Measurements from ENCODE around the gene ARMC2.
"Not testable (repeated sequence)": the region's sequence is repeated elsewhere in the genome, so short reads cannot be mapped to it uniquely, and the experiment has no call there.

Gene ARMC2

GRCh38 chr6:108848116-108848868 is at the start of gene ARMC2:
Gene ARMC2 (plus strand): TSS chr6:108848422. CDS start chr6:108854268, 5,846 bp downstream.
- DNase-seq = peak; percentile 70

GRCh38 chr6:108798670-108799353 is 49.4 kb upstream of the ARMC2 start:
- no peak for DNase-seq

GRCh38 chr6:108799354-108799717 is 48.9 kb upstream of the ARMC2 start:
- no peak for DNase-seq

GRCh38 chr6:108799791-108800190 is 48.4 kb upstream of the ARMC2 start:
- DNase-seq = no peak

- no peak for DNase-seq
These were observed 47.8 kb upstream of the ARMC2 start for GRCh38 chr6:108800427-108800864.

GRCh38 chr6:108801366-108801765 is 46.9 kb upstream of the ARMC2 start:
- DNase-seq = no peak

GRCh38 chr6:108803982-108804490 is 44.2 kb upstream of the ARMC2 start:
- no peak for DNase-seq

GRCh38 chr6:108804956-108805355 is 43.3 kb upstream of the ARMC2 start:
- no peak for DNase-seq

- no peak for DNase-seq
These were observed 42.5 kb upstream of the ARMC2 start for GRCh38 chr6:108805611-108806167.

- no peak for DNase-seq
These were observed 42.1 kb upstream of the ARMC2 start for GRCh38 chr6:108806171-108806570.

- no peak for DNase-seq
These were observed 41.6 kb upstream of the ARMC2 start for GRCh38 chr6:108806665-108807064.

- no peak for DNase-seq
These were observed 40.3 kb upstream of the ARMC2 start for GRCh38 chr6:108807928-108808327.

- DNase-seq = no peak
These were observed 39.0 kb upstream of the ARMC2 start for GRCh38 chr6:108809211-108809610.

GRCh38 chr6:108810057-108810643 is 38.1 kb upstream of the ARMC2 start:
- no peak for DNase-seq

- DNase-seq = no peak
These were observed 36.7 kb upstream of the ARMC2 start for GRCh38 chr6:108811490-108811889.

GRCh38 chr6:108813218-108813617 is 35.0 kb upstream of the ARMC2 start:
- not testable (repeated sequence) for DNase-seq

- DNase-seq = not testable (repeated sequence)
These were observed 30.9 kb upstream of the ARMC2 start for GRCh38 chr6:108817276-108817675.

- no peak for DNase-seq
These were observed 28.2 kb upstream of the ARMC2 start for GRCh38 chr6:108820006-108820405.

GRCh38 chr6:108822401-108822800 is 25.8 kb upstream of the ARMC2 start:
- no peak for DNase-seq

GRCh38 chr6:108825326-108825725 is 22.9 kb upstream of the ARMC2 start:
- DNase-seq = no peak

GRCh38 chr6:108831104-108831503 is 17.1 kb upstream of the ARMC2 start:
- no peak for DNase-seq

GRCh38 chr6:108832738-108833137 is 15.5 kb upstream of the ARMC2 start:
- DNase-seq = no peak

GRCh38 chr6:108835218-108835850 is 12.9 kb upstream of the ARMC2 start:
- peak; percentile 49 for DNase-seq

Data from amniotic stem cell (primary cell).